Measurements from ENCODE around the gene ARSB. TPM values are rescaled to one million over a fixed set of nuclear protein-coding genes. Genes with fewer than 3 reads are reported as not detected.

Gene ARSB
- total RNA-seq, 6 donors from 2014 or later = 9.8 to 24.1 (median 18.7) TPM

- no peak for ATAC-seq (ENCODE audit: low FRiP score in 2 of 2)
- no peak for DNase-seq
- Histone ChIP-seq H3K4me3 (no peak overlapping the region), H3K4me1 (no peaks in the 10 kb centered on the region), H3K27ac (no peak overlapping the region), H3K9me3 (no peaks in the 10 kb centered on the region), H3K36me3 (no peaks in the 10 kb centered on the region), H3K27me3 (no peaks in the 10 kb centered on the region)
- WGBS, 2 donors = 78 to 84% methylated on average over 5 to 6 of the region's 6 CpGs
- TF ChIP-seq POLR2A (IDR thresholded peaks at IDR 0.05) = no peak
- no peak for TF ChIP-seq POLR2AphosphoS5 (IDR thresholded peaks at IDR 0.05)
- TF ChIP-seq, protein P1, sequence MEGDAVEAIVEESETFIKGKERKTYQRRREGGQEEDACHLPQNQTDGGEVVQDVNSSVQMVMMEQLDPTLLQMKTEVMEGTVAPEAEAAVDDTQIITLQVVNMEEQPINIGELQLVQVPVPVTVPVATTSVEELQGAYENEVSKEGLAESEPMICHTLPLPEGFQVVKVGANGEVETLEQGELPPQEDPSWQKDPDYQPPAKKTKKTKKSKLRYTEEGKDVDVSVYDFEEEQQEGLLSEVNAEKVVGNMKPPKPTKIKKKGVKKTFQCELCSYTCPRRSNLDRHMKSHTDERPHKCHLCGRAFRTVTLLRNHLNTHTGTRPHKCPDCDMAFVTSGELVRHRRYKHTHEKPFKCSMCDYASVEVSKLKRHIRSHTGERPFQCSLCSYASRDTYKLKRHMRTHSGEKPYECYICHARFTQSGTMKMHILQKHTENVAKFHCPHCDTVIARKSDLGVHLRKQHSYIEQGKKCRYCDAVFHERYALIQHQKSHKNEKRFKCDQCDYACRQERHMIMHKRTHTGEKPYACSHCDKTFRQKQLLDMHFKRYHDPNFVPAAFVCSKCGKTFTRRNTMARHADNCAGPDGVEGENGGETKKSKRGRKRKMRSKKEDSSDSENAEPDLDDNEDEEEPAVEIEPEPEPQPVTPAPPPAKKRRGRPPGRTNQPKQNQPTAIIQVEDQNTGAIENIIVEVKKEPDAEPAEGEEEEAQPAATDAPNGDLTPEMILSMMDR (IDR thresholded peaks at IDR 0.05) = no peak
- no peak for TF ChIP-seq EP300 (IDR thresholded peaks at IDR 0.05)
Observed at GRCh38 chr5:78808380-78808779, 176.7 kb downstream of the ARSB start.

GRCh38 chr5:78806544-78806943, 178.6 kb downstream of the ARSB start:
- no peak for TF ChIP-seq EP300 (IDR thresholded peaks at IDR 0.05)
- TF ChIP-seq, protein P1 (IDR thresholded peaks at IDR 0.05) = no peak
- no peak for TF ChIP-seq POLR2AphosphoS5 (IDR thresholded peaks at IDR 0.05)
- TF ChIP-seq POLR2A (IDR thresholded peaks at IDR 0.05) = no peak
- DNase-seq (no peak), ATAC-seq (ENCODE audit: low FRiP score in 2 of 2) (no peak)
- Histone ChIP-seq H3K9me3 (no peaks in the 10 kb centered on the region), H3K27me3 (no peaks in the 10 kb centered on the region), H3K4me1 (no peaks in the 10 kb centered on the region), H3K36me3 (no peaks in the 10 kb centered on the region), H3K27ac (no peak overlapping the region), H3K4me3 (no peak overlapping the region)
- WGBS, 2 donors = 94 to 97% methylated on average over 8 of the region's 8 CpGs

GRCh38 chr5:78805474-78806124, 179.5 kb downstream of the ARSB start:
- Histone ChIP-seq H3K4me3 (no peak overlapping the region), H3K27ac (no peak overlapping the region), H3K36me3 (no peaks in the 10 kb centered on the region), H3K4me1 (no peaks in the 10 kb centered on the region), H3K9me3 (peaks cover 0 to 3% (median 0%) of the 10 kb centered on the region in 4 donors), H3K27me3 (no peaks in the 10 kb centered on the region)
- TF ChIP-seq EP300 (IDR thresholded peaks at IDR 0.05) = no peak
- TF ChIP-seq, protein P1 (IDR thresholded peaks at IDR 0.05) = no peak
- TF ChIP-seq POLR2A (IDR thresholded peaks at IDR 0.05) = no peak
- TF ChIP-seq POLR2AphosphoS5 (IDR thresholded peaks at IDR 0.05) = no peak
- WGBS, 2 donors = 91 to 95% methylated on average over 10 of the region's 10 CpGs
- DNase-seq (no peak), ATAC-seq (ENCODE audit: low FRiP score in 2 of 2) (no peak)

- peaks cover 0 to 3% (median 0%) of the 10 kb centered on the region in 4 donors for H3K9me3 ChIP-seq
- no peak for DNase-seq
- H3K4me1 ChIP-seq = no peaks in the 10 kb centered on the region
- H3K4me3 ChIP-seq = no peak overlapping the region
- WGBS, 2 donors = 86 to 89% methylated on average over 6 of the region's 6 CpGs
- H3K27ac ChIP-seq = no peak overlapping the region
- H3K36me3 ChIP-seq = no peaks in the 10 kb centered on the region
- TF ChIP-seq POLR2A (IDR thresholded peaks at IDR 0.05) = no peak
- TF ChIP-seq, protein P1 (IDR thresholded peaks at IDR 0.05) = no peak
- no peak for TF ChIP-seq POLR2AphosphoS5 (IDR thresholded peaks at IDR 0.05)
- TF ChIP-seq EP300 (IDR thresholded peaks at IDR 0.05) = no peak
- no peaks in the 10 kb centered on the region for H3K27me3 ChIP-seq
- ATAC-seq (ENCODE audit: low FRiP score in 2 of 2) = no peak
Observed at GRCh38 chr5:78804995-78805394, 180.1 kb downstream of the ARSB start.

DNA sequence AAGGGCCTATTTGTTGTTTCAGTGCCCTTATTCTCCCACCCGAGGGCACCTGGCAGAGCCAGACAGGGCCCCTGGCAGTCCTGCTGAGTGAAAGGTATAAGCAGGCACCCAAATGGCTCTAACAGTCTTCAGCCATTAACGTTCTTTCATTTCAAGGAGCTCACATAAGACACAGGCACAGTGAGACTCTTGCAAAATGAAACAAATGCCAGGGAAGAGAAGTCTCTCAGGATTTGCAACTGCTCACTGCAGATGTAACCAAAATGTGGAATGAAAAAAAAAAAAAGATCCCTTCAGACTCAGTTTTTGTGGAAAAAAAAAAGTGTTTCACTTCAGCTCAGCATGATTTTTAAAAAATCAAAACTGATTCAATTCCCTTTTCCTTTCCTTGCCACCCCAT, 181.2 kb downstream of the ARSB start:
- no peaks in the 10 kb centered on the region for H3K4me1 ChIP-seq
- no peaks in the 10 kb centered on the region for H3K36me3 ChIP-seq
- WGBS, 2 donors = 86 to 89% methylated on average over 2 of the region's 2 CpGs
- no peak overlapping the region for H3K4me3 ChIP-seq
- no peak for DNase-seq
- H3K27me3 ChIP-seq = no peaks in the 10 kb centered on the region
- H3K27ac ChIP-seq = no peak overlapping the region
- H3K9me3 ChIP-seq = peaks cover 0 to 3% (median 0%) of the 10 kb centered on the region in 4 donors
- TF ChIP-seq POLR2AphosphoS5 (IDR thresholded peaks at IDR 0.05) = no peak
- no peak for TF ChIP-seq POLR2A (IDR thresholded peaks at IDR 0.05)
- no peak for TF ChIP-seq EP300 (IDR thresholded peaks at IDR 0.05)
- TF ChIP-seq, protein P1 (IDR thresholded peaks at IDR 0.05) = no peak
- no peak for ATAC-seq (ENCODE audit: low FRiP score in 2 of 2)

All from upper lobe of left lung (tissue), 6 donors.